C4-2B (cell line): ENCODE data around the gene MED16.

Experiments
- ZFX ChIP-seq: fragments of 450-650 bp; IDR thresholded peaks from 2 replicates; pipeline ENCODE4 v1.6.1; 2017
- TF ChIP-seq, protein P1 (sequence below): fragments of 450-650 bp; conservative IDR thresholded peaks from 2 replicates; pipeline ENCODE4 v1.5.1; 2017; ENCODE audit warnings: mild to moderate bottlenecking

DNA sequence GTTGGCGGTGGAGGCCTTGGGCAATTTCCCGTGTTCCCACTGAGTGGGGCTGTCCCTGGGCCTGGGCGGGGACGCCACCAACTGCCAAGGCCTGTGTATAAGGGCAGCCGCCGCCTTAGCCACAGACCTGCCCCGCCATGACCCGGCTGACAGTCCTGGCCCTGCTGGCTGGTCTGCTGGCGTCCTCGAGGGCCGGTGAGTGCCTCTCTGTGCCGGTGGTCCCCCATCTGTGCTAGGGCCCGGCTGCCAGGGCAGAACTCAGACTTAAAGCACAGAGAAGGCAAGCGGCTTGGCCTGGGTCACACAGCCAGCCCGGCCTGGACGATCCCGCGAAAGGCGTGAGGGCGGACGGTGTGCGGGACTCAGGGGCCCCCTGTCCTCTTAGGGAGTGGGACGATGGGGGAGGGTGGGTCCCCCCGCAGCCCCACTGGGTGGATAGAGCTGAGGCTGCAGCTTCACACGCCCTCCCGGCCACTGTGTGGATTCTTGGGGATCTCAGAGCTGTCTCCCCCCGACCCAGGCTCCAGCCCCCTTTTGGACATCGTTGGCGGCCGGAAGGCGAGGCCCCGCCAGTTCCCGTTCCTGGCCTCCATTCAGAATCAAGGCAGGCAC, 65.2 kb downstream of the MED16 start, which contains the start of gene AZU1:
- TF ChIP-seq, protein P1, sequence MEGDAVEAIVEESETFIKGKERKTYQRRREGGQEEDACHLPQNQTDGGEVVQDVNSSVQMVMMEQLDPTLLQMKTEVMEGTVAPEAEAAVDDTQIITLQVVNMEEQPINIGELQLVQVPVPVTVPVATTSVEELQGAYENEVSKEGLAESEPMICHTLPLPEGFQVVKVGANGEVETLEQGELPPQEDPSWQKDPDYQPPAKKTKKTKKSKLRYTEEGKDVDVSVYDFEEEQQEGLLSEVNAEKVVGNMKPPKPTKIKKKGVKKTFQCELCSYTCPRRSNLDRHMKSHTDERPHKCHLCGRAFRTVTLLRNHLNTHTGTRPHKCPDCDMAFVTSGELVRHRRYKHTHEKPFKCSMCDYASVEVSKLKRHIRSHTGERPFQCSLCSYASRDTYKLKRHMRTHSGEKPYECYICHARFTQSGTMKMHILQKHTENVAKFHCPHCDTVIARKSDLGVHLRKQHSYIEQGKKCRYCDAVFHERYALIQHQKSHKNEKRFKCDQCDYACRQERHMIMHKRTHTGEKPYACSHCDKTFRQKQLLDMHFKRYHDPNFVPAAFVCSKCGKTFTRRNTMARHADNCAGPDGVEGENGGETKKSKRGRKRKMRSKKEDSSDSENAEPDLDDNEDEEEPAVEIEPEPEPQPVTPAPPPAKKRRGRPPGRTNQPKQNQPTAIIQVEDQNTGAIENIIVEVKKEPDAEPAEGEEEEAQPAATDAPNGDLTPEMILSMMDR, result no peak
- TF ChIP-seq ZFX, result no peak
